ENCODE measurements around the gene CFAP97.

The CFAP97 gene

GRCh38 chr4:185115827-185116232 lies 88.0 kb downstream of the CFAP97 start:
- TF ChIP-seq CTCF (IDR thresholded peaks at IDR 0.05): no peak

DNA sequence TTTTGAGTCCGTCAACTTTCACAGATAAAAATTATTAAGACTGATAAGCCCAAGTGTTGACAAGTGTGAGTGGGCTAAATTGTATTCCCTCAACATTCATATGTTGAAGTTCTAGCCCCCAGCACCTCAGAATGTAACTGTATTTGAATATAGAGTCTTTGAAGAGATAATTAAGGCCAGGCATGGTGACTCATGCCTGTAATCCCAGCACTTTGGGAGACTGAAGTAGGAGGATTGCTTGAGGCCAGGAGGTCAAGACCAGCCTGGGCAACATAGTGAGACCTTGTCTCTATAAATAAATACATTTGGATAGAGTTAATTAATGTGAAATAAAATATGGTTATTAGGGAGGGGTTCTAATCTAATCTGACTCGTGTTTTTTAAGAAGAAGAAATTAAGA lies 90.5 kb downstream of the CFAP97 start:
- TF ChIP-seq CTCF (IDR thresholded peaks at IDR 0.05): no peak

GRCh38 chr4:185112104-185112503 lies 91.7 kb downstream of the CFAP97 start:
- no peak for TF ChIP-seq CTCF (IDR thresholded peaks at IDR 0.05)

DNA sequence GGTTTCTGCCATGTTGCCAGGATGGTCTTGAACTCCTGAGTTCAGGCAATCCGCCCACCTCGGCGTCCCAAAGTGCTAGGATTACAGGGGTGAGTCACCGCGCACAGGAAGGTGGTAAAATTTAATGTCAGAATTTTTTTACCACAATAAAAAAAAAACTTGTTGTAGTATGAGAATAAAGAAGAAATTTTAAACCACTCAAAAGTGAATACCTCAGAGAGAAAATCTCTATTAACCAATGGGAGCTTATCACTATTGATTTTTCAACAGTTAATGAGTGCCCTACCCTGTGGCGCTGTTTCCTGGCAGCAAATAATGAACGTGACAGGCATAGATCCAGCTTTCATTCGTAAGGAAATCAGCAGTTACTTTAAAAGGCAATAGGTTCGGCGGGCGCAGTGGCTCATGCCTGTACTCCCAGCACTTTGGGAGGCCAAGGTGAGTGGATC lies 93.4 kb downstream of the CFAP97 start:
- no peak for TF ChIP-seq CTCF (IDR thresholded peaks at IDR 0.05)

DNA sequence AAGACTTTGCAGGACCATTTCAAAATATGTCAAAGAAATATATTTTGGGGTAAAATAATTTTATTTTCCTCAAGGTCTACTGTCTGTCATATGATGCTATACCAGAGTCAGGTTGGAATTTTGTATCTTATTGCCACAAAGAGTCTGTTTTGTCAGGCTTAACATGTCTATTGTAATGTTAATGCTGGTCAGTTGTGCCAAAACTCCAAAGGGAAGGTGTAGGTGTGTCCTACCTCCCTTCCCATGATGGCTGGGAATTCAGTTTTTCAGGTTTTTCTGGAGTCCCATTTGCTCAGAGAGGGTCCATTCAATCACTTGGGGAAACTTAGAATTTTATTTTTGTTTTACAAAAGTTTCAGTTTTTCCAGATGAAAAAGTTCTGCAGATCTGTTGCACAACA lies 94.1 kb downstream of the CFAP97 start:
- no peak for TF ChIP-seq CTCF (IDR thresholded peaks at IDR 0.05)
